8988T (cell line): ENCODE measurements around the gene SNX22.

Experiments used
- DNase-seq: peaks from one replicate; pipeline ENCODE4 v3.0.0; 2011

SNX22 gene

GRCh38 chr15:64157599-64158125, 6.1 kb downstream of the SNX22 start:
- DNase-seq = no peak

DNA sequence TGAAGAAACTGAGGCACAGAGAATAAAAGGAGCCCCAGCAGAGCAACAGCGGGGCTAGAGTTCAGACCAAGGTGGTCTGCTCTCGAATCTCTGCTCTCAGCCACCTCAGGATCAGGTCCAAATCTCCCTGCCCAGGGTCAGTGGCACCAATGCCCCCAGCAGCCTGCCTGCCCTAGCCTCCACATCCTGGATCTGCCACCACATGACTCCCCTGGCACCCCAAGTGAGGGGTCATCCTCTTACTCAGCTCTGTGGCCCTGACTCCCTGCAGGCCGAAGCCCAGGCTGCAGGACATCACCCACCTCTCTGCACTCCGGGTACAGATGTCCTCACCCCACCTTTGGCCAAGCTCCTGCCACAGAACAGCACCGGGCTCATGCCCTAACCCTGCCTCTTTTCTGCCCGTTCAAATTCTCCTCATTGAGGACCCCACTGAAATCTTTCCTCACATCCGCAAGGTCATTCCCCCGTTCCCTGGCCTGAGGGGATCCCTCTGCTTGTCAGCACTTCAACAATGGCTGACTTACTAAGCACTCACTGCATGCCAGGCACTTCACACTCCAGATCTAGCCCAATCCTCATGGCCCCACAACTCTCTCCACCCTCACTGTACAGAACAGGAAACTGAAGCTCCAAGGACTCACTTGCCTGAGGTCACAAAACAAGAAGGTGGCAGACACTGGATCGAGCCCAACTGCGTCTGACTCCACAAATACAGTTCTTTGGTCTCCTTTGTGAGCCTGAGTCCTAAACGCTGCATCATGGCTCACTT, 7.0 kb downstream of the SNX22 start:
- no peak for DNase-seq

- DNase-seq = no peak
Measured at GRCh38 chr15:64161688-64162477, 10.4 kb downstream of the SNX22 start.

GRCh38 chr15:64162478-64162868, 10.9 kb downstream of the SNX22 start:
- no peak for DNase-seq

GRCh38 chr15:64162869-64163658, 11.5 kb downstream of the SNX22 start, which contains the start of gene PPIB:
Gene PPIB, minus strand, starts transcription at chr15:64163022. Its CDS starts 36 bp downstream, at chr15:64162986.
- DNase-seq = peak; percentile 83

- no peak for DNase-seq
Measured at GRCh38 chr15:64163659-64164362, 12.3 kb downstream of the SNX22 start.

DNA sequence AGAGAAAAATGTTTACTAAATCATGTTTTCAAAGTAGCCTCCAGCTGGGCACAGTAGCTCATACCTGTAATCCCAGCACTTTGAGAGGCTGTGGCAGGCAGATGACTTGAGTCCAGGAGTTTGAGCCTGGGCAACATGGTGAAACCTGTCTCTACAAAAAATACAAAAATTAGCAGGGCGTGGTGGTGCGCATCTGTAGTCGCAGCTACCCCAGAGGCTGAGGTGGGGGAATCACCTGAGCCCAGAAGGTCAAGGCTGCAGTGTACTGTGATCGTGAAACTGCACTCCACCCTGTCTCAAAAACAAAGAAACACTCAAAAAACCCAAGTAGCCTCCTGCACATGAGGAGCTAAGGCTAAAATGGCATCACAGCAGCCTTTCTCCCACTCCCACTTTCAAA, 12.9 kb downstream of the SNX22 start:
- no peak for DNase-seq

GRCh38 chr15:64166102-64166890, 14.8 kb downstream of the SNX22 start:
- DNase-seq = no peak

DNA sequence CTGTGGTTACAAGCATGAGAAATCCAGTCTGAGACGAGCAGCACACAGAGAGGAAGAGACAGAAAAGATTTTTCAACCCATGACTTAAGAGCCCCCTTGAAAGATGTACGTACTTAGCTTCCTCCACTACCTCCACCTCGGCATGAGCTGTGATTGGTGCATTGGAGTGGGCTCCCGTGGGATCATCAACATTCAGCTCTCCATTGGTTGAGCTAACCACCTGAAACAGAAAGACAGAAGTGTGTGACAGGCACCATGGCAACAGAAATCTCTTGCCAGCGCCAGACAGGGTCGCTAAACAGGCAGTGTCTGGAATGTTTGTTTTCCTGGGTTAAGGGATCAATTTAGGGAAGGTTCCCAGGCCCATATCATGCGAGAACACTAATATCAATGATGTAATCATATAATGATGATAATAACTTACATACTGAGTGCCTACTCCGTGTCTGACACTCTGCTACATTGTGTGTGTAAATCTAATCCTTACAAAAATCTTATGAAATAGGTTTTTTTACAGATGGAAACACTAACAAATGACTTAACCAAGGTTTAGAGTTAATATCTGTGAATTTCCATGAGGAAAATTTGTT, 28.8 kb downstream of the SNX22 start:
- no peak for DNase-seq

GRCh38 chr15:64182859-64183370, 31.4 kb downstream of the SNX22 start:
- no peak for DNase-seq

GRCh38 chr15:64185146-64185911, 33.8 kb downstream of the SNX22 start:
- DNase-seq = no peak

DNA sequence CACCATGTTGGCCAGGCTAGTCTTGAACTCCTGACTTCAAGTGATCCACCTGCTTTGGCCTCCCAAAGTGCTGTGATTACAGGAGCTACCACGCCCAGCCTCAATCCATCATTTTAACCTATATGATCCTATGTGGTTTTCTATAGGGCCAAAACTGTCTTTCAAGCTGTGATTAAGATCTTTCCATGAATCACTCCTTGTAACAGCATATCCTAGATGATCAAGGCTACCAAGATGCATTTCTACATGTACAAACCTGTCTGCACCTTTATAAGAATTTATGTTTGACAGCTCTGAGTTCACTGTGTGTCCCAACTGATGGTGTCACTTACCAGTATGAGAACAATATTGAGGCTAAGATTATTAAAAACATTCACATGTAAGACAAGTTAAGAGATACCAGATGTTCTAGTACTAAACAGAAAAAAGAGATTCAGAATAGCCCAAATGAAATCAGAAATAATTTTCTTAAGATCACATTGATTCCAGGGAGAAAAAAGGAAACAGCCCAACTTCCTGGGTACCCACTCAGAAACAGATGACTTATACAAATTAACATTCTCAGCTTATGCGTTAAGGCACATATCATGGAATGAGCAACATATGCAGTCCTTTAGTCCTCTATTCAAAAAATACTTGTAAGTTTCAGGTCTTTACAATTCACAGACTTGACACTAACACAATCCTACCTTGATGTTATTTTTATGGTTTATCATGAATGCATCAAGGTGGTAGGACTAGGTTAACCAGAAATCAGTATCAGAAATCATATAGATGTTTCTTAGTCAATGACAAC, 36.1 kb downstream of the SNX22 start:
- no peak for DNase-seq

GRCh38 chr15:64191971-64192830, 40.7 kb downstream of the SNX22 start:
- no peak for DNase-seq

- DNase-seq = no peak
Measured at GRCh38 chr15:64193971-64194370, 42.4 kb downstream of the SNX22 start.

- no peak for DNase-seq
Measured at GRCh38 chr15:64197425-64197824, 45.9 kb downstream of the SNX22 start.

- no peak for DNase-seq
Measured at GRCh38 chr15:64205202-64205601, 53.7 kb downstream of the SNX22 start.
